AG08396 (cell line): ENCODE measurements around the gene USP40.

Experiments
- DNase-seq: peaks from one replicate; pipeline ENCODE4 v3.0.0; 2012; ENCODE audit warnings: low spot score, mixed read lengths

The USP40 gene

DNA sequence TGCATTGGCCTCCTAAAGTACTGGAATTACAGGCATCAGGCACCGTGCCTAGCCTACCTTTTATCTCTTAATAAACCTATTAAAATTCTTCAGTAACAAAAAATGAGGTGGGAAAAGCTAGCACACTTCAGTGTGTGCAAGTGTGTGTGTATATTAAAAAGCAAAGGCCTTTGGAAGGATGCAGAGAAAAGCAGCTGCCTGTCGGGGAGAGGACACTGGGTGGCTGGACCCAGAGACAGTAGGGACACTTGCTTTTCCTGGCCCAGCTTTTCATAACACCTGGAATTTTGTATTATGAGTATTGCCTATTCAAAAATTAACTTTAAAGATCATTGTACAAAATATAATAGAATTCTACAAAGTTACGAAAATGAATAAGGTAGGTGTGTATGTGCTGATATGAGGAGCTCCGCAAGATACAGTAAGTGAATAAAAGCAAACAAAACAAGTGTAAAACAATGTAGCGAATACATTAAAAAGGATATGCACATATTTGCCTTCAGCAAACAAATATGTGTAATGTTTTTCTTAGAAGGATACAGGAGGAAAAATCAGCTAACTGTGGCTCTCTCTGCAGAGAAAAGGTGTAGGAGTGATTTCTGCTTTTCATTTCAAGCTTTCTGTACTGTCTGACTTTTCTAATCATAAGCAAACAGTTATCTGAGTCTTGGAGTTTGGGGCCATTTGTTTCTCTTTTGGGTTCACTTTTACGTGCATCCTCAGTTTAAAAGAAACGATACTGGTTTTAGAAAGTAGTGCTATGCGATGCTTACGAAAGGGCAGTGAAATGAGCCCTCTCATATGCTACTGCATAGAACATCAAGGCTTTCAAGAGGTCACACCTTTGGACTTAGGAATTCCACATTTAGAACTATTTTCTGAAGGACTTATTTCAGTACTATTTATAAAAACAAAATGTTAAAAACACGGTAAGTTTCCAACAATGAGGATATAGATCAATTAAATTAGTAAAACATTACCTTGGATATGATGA lies 70.8 kb downstream of the USP40 start:
- DNase-seq = no peak

DNA sequence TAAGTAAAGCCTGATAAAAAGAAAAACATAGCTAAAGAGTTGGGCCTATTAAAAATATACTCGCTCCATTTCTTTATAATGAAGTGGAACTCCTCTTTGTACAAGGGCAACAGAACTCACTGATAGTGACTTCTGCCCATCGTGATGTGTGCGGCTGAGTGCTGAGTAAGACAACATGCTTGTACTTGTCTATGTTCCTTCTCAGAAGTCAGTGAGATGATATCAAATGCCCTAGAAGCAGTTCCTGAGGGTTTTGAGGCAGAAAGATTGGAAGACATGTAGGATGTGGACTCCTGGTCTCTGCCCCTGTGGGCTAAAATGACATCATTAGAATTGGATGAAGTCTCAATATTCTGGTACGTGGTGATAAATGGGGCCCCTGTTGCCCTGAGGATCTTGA lies 73.8 kb downstream of the USP40 start:
- no peak for DNase-seq

DNA sequence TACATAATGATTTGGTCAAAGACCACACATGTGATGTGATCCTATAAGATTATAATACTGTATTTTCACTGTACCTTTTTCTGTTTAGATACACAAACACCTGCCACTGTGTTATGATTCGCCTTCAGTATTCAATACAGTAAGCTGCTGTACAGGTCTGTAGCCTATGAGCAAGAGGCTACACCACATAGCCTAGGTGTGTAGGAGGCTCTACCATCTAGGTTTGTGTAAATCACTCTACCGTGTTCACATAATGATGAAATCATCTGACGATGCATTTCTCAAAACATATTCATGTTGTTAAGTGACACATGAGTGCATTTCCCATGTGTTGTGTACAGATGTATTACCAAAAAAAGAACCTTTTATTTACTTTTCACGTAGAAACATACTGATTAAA lies 74.5 kb downstream of the USP40 start:
- DNase-seq = no peak

DNA sequence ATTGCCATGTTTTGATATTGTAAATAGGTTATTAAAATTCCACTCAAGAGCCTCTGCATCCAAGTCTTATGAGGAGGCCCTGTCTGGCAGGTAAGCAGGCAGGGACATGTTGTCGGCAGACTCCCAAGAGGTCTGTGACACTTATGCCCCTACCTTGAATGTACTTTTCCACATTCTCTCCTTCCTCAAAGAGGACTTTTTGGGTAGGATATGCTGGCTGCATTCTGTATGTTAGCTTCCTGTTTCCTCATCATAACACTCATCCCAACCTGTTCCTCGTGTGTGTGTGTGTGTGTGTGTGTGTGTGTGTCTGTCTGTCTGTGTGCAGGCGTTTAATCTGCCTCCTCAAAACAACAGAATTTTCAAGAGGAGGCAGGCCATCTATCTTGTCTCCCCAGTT lies 75.3 kb downstream of the USP40 start:
- DNase-seq = no peak

DNA sequence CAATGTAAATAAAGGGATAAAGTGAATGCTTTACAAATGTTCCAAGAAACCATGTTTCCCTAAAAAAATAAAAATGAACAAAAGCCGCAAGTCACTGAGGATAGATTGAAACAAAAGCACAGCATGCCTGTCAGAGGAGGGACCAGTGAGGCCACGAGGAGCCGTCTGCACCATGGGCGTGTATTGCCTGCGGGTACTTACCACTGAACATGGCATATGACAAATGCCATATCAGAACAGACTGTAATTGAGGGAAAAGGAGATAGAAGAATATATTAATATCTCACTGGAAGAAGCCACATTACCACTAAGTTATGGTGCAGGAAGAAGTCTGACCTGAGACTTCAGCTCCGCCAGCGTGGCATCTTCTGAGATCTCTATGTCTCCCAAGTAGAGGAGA lies 75.8 kb downstream of the USP40 start:
- DNase-seq = no peak

DNA sequence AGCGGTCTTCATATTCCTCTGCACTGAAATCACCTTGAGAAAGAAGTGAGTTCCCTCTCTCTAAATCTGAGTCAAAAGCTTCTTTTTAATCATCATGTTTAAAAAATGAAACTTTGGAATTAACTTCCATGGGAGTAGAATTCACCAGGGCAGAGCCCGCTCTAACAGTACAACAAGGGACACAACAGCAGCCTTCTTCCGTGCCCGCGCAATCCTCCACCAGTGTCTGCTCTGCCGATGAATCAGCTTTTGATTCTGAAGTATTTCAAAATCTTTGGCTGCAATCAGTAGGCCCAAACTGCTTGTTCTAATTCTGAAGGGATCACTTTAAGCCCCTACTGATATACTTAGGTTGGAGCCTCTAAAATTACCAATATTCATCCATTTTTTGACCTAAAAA lies 76.9 kb downstream of the USP40 start:
- DNase-seq = no peak

DNA sequence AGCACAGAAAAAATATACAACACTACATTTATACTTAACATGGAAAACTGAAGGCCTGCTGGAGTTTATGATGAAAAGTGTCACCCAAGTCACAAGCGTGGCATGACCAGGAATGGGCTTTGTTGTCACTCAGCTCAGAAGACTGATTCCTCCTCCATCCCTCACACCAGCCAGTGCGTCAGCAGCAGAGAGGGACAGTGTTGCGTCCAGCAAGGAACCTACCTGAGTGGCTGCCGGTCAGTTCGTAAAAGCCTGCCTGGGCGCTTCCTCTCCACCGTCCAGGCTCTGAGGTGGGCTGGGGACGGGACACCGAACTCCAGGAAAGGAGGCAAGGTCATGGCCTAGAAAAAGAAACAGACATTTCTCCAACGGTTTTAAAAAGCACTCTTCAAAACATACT lies 77.4 kb downstream of the USP40 start:
- no peak for DNase-seq

DNA sequence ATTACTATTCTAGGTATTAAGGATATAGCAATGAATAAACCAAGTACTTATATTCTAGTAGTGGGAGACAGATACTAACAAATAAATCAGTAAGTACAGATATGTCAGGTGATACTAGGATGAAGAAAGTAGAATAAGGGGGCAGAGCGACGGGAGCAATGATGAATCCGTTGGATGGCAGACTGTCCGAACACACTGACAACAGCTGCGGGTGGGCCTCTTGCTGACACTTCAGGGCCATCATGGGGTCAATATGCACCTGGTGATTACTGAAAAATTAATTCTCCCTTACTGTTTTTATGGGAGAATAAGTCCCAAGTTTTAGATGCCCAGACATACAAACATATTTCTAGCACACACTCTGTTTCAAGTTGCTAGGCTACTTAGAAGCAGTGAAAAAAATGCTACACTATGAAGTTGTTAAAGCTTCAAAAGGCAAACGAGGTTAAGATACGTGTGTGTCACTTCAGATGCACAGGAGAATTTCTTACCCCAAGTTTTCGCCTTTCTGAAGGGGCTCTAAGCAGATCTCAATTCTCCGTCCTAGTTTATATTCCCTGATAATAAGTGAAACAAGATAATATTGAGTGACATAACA lies 78.7 kb downstream of the USP40 start:
- DNase-seq = peak; percentile 6

DNA sequence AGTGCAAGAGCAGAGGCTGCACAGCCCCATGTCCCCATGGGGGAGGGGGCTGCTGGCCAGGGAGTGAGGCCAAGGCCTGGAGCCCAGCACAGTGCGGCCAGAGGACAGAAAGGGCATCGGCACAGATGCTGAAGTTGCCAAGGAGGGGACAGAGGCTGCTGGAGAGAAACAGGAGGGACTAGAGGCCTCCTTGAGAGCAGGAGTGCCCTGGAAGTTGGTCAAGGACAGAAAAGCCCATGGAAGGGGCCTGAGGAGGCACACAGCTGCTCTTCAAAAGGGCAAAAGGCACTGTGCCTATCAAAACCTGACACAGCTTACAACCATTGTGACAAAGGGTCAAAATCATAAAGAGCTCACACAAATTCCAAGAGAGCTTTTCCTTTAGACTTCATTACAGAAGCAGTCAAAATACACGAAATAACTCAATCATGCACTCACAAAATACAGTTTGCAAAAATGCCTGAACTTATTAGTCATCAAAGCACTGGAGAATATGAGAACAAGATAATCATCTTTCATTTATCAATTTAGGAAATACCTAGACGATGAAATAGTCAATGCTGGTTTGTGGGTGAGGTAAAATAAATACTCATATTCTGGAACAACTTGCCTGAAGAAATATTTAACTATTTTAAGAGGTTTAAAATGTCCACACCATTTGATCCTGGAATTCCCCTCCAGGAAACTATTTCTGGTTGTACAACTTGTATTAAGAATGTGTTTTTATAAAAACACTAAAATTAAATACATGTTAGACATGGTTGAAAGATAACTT lies 79.6 kb downstream of the USP40 start:
- DNase-seq = peak; percentile 73

DNA sequence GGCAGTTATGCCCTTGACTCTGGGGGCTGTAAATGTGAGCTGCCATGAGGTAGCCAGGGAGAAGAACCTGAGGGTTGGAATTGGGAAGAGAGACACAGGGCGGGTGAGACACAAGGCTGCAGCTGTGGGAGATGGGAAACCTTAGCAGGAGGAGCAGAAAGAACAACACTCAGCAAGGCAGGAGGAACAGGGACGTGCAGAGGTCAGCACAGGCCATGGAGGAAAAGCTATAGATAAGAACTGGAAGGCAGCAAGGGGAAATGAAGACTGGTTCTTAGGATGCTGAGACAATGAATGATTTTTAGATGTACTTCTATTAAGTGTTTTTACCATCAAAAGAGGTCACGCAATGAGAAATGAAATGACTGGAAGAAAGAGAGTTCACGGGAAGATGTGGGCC lies 80.2 kb downstream of the USP40 start:
- no peak for DNase-seq

DNA sequence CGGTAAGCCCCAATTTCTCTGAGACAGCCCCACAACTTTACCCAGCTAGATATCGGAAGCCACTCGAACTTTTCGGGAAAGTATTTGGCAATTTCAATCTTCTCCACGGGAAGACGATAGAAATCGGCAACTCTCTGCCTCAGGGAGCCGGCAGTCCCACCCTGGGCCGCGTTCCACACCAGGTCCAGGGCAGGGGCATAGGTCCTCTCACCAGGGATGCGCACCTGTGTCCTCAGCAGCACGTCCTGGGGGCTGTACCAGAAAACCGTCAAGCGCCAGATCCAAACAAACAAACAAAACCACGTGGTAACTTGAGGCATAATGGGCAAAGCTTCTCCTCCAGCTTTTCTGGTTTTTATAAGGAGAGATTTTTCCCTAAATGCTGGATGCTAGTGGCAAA lies 80.9 kb downstream of the USP40 start:
- DNase-seq = no peak

DNA sequence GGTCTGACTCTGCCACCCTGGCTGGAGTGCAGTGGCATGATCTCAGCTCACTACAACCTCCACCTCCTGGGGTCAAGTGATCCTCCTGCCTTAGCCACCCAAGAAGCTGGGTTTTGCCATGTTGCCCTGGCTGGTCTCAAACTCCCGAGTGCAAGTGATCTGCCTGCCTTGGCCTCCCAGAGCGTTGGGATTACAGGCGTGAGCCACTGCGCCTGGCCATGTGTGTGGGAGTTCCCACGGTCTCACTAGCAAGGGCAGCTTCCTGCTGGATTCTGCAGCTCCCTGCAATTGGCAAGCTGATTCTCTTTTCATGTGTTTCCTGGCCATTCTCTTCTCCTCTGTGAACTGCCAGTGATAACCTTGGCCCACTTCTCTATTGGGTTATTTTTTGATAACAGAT lies 84.0 kb downstream of the USP40 start:
- no peak for DNase-seq

DNA sequence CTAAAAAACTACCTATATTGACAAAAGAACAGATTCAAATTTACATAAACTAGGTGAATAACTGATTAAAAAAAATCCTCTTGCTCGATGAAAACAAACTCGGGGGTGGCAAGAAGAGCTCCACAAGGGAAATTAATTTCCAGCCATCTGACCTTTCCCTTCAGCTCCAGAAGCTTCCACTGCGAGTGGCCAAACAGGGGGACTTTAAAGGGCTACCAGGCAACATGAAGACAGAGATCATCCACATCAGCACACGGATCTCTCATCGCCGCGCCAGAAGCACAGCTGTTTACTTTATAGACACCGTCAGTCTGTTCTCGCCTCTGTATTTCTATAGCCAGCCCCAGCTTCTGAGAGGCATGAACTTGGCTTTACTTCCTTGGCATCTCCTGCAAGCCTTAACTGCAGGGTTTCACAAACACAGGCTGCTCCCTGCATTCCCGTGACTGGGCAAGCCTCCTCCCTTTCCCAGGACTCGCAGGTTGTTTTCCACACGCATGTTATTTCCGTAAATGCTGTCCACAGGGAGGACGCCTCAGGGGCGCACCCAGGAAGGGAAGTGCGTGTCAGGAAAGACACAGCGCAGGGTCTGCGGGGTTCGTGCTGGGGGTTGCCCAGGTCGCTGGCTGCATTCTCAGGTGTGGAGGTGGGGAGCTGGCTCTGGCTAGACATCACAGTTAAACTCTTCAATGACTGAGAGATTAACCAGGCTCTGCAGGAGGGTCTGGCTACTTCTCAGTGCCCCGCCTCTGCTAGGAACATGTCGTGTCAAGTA lies 85.0 kb downstream of the USP40 start:
- DNase-seq = peak; percentile 4

DNA sequence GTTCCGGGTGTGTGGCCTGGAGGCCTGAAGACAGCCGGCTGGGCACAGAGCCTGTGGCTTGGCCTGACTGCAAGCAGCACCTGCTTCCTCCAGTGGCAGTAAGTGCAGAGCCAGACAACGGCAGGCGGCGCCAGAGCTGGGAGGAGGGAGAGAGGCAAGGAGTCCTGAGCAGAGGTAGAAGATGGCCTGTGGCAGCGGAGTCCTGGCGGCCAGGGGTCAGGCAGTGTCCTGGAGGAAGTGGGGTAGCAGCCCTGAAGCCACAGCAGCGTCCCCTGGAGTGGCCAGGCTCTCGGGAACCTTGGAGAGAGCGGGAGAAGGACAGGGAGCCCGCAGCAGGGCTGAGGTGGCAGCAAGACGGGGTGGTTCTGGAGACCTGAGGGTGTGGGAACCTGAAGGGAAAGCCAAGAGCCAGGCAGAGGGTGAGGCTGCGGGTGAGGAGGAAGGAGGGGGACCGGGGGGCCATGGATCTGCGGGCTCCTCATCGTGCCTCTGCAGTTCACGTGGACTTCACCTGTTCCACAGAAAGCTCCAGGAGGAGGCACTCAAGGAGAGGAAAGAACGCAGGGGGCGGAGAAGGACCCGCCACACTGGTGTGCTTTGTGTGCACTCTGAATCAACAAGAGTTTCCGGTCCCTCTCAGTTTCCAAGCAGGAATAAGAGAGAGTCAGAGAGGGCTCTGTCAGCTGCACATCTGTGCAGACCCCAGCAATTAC lies 85.9 kb downstream of the USP40 start:
- peak; percentile 24 for DNase-seq

DNA sequence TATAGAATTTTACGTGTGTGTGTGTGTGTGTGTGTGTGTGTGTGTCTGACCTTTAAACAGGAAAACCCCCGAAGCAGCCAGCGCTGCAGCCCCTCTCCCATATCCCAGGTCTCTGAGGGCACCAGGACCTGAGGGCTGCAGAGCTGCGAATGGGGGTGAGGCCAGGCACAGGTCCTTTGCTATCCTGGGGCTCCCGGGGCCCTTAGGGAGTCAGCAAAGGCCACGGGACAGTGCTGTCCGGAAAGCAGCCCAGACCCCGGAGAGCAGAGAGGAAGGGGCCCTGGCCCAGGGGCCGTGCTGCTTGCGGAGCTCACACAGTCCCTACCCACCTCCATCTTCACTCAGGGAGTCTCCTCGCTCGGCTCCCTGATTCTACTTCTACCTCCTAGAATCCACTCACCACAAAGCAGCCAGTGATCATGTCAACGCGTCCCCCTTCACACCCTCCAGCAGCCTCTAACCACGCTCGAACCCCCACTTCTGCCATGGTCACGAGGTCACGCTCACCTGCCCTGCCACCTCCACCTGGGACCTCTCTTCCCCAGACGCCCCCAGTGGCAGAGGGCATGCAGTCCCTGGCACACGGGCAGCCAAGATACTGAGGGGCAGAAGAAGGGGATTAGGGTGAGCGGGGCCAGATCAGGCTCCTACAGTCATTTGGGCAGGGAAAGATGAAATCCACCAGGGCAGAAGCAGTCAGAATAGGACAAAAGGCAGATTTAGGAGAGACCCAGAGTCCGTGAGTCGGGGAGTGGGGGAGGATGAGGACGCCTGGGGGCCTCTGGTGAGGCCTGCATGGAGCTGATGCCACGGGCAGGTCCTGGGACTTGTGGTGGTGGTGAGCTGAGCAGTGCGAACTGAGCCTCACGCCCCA lies 86.7 kb downstream of the USP40 start:
- DNase-seq = peak; percentile 4

DNA sequence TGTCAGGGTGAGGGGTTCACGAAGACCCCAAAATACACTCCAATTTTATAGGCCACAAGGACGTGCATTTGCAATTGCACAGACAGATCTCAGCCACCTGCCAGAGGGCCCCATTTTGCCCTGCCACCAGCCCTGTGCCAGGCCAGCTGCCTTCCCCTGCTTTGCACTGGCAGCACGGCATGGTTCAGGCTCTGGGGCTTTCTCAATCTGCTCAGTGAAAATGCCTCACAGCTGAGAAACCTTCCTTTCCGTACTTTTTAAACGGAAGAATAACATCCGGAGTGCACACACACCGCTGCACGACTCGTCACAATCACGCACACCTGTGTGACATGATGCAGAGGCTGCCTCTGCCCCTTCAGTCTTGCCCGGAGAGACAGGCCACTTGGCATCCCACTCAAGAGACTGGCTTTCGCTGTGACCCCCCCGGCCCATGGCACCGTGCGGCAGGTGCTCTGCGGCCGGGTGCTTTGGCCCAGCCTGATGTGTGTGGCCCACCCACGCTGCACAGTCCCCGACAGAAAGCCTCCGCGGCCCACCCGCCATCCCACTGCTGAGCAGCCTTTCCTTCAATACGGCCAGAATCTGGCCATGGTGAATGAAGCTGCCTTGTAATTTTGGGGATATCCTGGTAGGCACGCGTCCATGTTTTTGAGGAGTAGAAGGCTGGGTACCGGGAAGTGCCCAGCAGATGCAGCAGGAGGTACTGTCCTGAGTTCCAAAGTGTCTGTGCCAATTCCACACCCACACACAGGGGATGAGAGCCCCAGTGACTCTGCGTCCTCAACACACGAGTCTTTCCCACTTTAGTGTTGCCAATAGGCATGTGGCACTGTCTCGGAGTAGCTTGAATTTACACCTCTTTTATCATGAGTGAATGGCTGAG lies 88.8 kb downstream of the USP40 start:
- peak; percentile 9 for DNase-seq

DNA sequence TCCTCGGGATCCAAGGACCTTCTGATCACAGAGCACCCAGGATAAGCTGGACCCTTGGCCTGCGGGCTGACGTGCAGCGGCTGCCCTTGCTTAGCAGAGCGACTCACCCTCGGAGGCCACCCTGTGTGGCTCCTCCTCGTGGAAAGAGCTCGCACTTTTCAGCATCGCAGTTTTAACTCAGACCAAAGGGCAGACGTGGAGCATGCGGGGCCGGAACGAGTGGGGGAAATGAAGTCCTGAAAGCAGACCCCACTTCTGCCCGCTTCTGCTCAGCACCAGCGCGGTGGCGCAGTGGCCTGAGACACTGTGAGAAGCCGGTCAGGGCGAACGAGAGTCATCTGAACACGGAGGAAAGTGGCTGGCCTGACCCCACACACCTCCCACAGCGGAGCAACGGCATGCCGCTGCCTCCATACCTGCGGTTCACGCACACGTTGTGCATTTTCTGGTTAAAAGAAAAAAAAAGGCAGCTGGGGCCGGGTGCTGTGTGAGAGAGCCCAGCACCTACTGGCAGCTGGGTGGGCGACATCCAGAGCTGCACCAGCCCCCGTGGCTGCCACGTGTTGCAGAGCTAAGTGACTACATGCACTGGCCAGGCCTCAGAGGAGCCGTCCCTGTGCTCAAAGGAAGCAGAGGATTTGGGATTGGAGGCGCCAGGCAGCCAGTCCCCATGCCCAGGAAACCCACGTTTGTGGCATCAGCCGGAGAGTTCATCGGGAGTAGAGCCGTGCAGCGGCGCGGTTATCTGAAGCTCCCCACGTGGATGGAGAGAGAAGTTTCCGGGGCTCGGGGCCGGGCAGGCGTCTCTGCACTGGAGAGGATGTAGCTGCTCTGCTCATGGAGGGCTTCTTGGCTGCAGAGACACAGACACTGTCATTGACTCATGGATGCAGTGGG lies 89.7 kb downstream of the USP40 start:
- no peak for DNase-seq

DNA sequence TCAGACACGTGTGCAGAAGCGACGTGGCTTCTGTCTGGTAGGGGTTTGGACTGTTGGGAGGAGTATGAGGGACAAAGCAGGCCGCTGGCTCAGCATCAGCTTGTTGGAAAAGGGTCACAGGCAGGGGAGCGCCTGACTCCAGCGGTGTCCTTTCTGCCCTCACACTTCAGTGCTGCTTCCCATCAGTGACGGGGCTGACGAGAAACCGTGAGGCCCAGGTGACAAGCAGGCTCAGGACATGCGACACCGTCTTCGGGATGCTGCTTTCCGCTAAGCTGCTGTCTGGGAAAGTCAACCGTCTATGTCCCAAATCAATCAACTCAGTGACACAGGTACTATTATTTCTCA lies 90.5 kb downstream of the USP40 start:
- no peak for DNase-seq
